HG03280 (cell line): Measurements from ENCODE around the gene RPIA.
A peak's percentile ranks its signal among the peaks of the same experiment; 100 is the strongest.
"Not testable (repeated sequence)": the region's sequence is repeated elsewhere in the genome, so short reads cannot be mapped to it uniquely, and the experiment has no call there.

Experiments used
- ATAC-seq: cut with Tn5 transposase; IDR thresholded peaks from one replicate; pipeline ENCODE4 v1.9.1; 2021; ENCODE audit warnings: mild to moderate bottlenecking, moderate library complexity; ENCODE audit not compliant: unreplicated experiment

Gene RPIA

DNA sequence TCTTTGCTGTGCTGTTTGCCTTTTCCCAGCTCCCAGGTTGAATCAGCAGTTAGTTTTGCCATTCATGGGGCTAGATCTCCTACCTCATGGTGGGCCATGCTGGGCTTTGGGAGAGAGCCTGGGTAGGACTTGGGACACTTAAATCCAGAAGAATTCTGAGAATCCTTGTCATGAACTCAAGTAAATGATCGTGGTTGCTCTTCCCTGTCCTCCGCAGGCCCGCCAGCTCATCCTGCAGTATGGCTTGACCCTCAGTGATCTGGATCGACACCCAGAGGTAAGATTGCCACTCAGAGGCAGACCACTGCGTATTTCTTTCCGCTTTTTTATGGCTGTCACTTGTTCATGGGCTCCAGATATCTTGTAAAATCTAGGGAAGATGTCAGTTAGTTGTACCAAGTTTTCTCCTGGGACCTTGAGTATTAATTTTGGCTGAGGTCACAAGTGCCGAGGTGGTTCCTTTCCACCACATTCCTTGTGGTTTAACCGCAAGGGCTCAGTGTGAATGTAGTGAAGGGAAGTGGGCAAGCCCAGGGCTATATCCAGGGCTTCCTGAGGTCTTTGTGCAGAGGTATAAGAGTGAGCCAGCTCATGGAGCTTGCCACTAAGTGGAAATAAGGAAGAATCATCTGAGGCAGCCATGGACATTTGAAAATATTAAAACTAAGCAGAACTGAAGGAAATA is 37.7 kb downstream of the RPIA start:
- no peak for ATAC-seq

DNA sequence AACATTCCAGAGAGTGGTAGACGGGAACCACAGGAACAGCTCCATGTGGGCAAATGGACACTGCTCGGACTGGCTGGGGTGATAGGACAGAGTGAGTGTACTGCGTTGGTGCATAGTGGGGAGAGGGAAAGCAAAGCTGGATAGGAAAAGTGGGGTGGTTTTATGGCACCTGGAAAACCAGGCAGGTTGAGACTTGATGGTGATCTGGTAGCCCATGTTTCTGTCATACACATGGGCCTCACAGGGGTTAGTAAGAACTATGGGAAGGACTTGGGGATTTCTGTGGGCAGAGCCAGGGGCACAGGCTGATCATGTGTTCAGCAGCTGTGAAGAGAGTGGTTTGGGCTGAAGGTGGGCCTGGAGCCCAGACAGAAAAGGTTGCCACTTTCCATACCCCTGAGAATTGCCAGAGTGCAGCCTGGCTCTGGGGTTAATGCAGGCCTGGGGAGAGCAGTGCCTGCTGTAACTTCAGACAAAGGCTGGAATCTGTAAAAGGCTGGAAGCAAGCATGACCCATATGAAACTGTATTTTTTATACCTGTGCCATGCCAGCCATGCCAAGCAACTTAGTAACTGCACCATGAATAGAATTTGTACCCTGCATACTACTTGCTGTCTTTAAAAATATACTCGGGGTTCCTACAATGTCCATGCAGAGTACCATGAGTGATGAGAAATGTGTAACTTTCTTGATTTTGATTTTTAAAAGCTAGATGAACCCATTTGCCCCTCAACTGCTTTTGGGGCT is 41.9 kb downstream of the RPIA start:
- ATAC-seq = no peak

DNA sequence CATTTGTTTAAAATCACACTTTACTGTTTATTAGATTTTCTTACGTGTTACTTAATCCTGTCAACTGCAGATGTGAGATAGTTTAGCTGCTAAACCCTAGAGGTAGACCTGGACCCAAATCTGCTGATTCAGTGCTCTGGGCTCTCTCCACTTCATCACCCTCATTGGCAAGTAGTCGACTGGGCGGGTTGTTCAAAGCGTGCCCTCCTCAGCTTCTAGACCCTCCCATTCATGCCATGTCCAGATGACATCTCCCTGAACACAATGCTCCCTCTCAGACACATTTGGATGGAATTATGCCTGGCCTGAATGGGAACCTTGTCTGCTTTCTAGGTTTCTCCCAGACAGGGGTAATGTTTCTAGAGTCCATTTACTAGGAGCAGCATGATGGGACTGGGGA is 43.7 kb downstream of the RPIA start:
- no peak for ATAC-seq

DNA sequence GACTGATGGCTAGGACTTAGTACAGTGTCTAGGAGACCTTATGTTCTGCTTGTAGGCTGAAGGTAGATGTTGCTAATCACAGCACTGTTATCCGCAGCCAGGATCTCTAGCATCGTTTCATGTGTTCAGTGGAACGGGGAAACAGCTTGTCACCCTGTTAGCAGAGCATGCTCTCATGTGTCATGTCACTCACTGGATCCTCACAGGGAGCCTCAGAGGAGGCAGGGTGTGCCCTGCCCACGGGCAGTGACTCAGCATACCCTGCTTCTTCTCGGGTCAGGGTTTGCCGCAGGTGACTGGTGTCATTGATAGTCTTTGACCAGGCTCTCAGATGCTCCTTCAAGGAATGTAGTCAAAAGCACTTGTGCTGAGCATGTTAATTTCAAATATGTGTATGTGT is 44.4 kb downstream of the RPIA start:
- no peak for ATAC-seq

DNA sequence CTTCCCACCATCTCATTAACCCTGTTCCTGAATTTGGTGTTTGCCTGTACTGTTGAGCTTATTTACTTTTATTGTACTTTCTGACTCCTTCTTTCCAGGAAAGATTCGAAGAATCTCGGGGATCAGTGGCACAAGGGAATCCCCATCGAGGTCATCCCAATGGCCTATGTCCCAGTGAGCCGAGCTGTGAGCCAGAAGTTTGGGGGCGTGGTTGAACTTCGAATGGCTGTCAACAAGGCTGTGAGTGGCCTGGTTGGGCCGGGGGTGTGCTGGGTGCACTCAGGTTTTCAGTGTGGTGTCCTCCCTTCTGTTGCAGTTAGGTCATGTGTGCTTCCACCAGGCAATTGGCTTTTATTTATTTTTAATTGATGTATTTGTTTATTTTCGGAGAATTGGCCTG is 45.0 kb downstream of the RPIA start:
- ATAC-seq = no peak

DNA sequence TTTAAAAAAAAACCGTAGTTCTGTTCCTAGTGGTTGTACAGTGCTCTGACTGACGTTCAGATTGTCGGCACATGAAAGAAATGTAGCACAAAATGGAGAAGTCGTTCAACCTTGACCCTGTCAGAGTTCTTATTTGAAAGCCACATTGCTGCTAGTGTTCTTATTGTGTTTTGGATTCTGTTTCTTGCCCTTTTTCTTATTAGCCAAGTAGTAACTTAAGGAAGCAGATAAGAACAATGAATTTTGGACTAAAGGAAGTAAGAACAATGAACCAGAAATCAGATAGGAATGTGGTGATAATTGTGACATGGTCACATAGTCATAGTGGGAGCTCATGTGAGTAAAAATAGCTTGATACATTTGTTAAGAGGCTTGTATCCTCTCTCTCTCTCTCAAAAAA is 45.9 kb downstream of the RPIA start:
- ATAC-seq = no peak

DNA sequence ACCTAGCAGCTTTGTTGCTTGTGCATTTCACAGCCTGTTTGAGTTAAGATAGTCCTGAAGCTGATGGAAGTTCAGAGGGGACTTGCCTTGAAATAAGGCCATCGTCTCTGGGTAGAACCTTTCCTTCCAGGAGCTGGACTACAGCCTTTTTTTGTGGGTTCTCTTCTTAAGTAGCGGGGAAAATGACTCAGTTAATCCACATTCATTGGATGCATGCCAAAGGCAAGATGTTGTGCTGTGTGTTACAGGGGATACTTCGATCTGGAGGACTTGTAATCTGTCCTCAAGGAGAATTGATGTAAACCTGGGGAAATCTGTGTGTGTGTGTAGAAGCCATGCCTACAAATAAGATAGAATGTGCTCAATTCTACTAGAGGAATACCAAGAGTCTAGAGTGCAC is 46.8 kb downstream of the RPIA start:
- no peak for ATAC-seq

DNA sequence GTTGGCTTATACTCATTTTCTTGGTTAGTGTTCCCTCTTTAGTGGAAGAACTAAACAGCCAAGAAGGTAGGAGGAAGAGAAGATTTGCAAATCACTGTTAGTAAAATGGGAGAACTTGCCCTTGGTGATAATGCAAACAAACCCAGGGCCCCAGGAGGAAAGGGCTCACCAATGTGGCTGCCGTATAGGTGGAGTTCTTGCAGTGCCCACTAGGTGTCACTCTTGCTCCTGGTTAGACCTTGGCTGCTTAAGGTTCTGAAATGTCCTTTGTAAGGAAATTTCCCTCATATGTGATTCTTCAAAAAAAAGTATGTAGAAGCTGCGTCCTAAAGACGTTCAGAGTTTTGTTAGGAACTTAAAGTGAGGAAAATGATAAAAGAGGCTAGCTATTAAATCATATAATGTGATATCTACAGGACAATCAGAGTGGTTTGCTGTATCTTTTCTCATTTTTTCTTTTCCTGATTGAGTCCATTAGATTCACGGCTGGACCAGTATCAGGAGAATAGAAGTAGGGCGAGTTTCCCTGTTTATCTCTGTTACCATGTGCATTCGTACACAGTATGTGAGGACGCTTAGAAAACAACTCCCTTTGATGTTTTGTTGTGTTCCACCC is 48.6 kb downstream of the RPIA start:
- ATAC-seq = peak; percentile 80

DNA sequence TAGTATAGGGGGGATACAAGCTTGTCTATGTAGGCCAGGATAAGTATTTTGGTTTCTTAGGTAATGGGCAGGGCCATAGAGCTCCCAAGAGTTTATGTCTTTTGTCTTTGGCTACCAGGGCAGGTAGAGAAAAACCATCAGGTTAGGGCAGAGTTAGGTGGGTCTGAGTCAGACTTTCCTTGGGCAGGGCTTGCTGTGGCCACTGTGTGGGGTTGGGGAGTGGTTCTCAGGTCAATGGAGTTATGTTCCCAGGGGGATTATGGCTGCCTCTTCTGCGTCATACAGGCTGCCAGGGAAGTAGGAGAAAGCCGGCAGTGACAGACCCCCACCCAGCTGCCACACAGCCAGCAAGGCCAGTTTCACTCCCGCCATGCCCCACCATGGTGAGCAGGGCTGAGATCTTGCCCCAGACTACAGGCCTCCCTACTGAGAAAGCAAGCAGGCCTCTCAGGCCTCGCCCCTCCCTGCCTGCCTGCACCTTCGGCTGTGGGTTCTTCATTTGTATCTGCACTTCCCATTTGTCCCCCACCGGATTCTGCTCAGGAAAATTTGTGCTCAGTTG is 55.5 kb downstream of the RPIA start:
- ATAC-seq = no peak

DNA sequence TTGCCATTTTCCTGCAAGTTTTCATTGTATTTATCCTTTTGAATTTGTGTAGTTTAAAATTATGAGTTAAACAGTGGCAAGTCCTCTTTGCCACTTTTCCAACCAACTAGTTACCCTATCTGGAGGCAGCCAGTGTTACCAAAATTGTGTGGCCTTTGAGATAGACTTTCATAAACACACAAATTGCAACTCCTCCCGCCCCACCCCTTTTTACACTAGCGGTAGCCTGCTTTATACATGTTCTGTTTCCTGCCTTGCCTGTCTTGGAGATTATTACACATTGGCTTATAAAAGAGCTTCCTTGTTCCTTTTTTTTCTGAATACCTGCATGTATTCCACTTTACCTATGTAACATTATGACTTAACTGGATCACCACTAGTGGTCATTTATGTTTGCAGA is 56.5 kb downstream of the RPIA start:
- ATAC-seq = no peak

DNA sequence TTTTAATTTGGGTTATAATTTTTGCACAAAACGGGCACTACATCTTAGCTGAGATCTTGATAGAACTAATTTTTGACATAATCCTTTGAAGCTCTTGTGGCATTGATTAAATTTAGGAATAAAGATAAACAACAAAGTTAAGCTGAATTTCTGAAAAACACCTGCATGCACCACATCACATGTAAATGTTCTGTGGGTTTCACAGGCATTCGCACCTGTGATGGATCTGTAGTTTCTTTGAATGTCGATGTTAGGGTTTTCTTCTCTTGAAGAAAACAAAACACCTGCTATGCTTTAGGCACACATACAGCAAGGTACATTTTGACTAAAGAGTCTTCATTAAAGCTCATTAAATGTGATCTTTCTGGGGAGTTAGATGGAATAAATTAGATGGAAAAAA is 60.3 kb downstream of the RPIA start:
- no peak for ATAC-seq

DNA sequence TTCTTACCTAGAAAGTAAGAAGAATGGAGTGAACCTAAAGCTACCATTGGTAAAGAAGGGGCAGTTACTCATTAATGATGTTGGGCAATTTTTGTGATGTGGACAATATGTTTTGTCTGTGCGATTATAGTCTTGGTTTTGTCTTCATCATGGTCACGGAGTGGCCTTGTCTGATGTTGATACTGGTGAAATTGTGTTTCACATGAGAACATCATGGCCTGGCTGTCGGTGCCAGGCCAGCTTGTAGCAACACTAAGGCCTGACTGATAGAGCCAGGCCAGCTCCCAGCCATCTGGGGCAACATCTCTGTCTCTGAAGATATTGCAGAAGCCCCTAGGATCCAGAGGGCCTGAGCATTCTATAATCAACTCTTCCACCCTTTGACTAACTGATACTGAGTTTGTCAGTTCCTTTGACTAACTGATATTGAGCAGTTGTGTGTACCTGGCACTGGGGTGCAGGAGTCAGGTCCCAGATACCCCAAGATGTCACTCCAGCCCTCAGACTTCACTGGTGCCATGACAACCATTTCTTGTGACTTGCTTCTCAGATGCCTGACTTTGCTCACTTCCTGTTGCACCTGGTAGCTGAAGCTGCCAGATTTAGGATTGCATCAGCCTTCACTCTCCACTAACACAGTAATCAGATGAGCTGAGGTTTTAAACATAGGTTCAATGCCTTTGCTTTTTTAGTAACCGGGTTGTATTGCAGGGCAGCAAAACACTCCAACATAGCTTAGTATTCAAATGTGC is 62.5 kb downstream of the RPIA start:
- peak; percentile 95 for ATAC-seq

DNA sequence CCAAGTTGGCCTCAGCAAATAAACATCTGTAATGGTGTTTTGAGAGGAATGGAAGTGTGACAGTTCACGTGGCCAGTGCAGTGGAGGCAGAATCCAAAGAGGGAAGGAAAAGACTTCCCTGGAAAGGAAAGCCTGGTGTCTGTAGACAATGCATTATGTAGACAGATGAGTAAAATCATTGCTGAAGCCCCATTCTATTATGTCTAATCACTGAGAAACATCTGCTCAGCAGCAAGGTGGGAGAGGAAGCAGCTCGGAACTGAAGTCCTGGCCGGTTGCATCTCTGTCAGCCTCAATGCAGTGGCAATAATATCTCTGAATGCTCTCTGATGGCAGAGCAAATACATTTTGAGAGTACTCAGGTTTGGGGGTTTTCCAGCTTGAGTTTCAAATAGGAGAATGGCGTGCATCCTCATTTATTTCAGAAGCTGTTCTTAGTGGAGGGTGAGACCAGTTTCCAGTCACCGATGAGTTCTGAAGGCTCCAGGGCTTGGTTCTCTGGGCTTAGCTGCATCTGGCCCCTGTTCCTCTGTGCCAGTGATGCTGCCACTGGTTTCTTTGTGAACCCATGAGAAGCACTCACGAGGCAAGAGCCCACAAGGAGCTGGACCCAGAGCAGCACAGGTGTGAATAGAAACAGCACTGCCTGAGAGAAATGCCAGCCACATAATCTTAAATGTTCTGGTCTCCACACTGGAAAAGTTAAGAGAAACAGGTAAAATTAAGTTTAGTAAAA is 63.3 kb downstream of the RPIA start:
- ATAC-seq = peak; percentile 17

DNA sequence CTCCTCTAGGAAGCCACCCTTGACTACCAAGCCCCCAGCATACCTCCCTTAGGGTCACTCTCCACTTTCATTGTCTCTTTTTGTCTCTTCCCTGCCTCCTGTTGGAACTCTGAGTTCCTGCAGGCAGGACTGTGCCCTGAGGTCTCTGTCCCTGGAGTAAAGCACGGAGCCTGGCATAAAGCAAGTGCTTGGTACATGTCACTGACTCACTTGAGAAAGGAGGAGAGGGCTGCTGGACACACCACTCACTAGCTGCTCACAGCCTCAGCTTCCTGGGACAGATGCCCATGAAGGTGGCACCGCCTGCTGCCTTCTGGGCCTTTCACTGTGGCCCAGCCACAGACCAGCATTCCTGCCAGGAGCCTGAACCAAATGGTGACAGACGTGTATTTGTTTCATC is 64.4 kb downstream of the RPIA start:
- ATAC-seq = no peak

DNA sequence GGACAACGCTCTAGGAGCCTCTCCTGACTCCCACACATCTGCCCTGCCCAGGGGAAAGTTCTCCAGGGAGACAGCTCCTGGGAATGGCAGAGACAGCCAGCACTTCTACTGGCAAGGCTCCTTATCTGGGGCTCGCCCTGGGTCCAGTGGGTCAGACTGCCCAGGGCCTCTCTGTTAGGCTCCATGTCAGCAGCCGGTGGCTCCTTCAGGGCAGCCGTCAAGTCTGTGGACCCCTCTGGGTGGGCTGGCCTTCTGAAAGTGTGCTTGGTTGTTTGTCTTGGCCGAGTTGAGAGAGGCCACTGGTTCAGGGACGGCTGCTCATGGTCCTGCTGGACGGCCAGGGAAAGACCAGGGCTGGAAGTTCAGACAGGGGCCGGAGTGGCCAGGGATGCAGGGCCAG is 65.6 kb downstream of the RPIA start:
- ATAC-seq = no peak

DNA sequence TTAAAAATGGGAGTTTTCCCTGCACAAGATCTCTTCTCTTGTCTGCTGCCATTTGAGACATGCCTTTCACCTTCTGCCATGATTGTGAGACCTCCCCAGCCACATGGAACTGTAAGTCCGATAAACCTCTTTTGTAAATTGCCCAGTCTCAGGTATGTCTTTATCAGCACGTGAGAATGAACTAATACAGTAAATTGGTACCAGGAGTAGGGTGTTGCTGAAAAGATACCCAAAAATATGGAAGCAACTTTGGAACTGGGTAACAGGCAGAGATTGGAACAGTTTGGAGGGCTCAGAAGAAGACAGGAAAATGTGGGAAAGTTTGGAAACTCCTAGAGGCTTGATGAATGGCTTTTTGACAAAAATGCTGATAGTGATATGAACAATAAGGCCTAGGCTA is 67.2 kb downstream of the RPIA start:
- ATAC-seq = not testable (repeated sequence)

DNA sequence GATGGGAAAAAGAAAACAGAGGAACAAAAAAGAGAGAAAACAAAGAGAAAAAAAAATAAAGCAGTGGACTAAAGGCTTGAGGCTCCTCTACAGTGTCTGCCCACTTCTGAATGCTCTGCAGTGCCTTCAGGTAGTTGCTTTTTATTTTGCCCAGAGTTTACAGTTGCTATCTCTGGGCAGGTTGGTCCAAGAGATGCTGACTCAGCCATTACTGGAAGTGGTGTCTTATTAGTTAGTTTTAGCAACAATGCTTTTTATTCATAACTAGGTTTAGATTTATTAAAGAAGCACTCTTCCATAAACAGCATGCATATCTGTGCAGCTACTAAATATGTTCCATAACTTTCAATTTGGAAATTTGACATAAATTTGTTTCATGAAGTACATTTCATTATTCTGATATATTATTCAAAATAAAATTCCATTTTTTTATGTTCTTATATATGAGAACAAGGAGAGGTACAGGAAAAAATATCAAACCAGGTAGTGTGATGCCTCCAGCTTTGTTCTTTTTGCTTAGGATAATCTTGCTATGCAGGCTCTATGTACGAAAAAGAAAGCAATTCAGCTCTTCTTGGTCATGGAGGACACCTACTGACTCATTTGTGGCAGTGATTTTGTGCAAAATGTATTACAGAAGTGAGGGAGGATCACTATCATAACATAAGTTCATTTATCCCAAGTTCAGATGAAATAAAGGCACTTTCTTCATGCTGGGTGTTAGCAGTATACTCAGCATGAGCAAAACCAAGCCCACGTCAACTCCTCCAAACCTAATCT is 69.5 kb downstream of the RPIA start:
- ATAC-seq = no peak

DNA sequence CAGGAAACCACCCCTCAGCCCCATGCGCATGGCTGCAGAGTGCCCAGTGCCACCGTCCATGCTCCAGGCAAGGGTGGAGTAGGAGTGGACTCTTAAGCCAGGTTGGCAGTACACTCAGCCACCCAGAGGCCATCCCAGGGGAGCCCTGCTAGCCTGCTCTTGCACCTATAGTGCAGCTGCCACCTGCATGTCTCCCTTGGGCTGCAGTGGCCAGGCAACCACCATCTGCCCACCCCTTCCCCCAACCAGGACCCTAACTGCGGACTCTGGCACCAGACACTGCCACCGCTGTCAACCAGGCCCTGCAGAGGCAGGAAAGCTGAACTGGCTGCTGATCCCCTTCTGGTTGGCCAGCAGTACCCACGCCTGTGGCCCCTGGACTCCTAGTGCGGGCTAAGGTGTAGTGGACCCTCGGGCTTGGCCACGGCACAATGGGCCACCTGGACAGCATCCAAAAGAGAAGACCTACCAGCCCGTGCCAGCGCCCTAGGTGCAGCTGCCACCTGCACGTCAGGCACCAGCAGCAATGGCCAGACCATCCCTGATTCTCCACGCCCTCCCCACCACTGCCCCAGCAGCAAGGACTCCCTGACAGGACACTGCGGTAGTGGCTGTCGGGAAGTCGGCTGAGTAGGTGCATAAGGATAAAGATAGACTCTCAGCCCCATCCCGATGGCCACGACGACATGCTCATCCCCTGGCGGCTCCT is 72.8 kb downstream of the RPIA start:
- no peak for ATAC-seq

DNA sequence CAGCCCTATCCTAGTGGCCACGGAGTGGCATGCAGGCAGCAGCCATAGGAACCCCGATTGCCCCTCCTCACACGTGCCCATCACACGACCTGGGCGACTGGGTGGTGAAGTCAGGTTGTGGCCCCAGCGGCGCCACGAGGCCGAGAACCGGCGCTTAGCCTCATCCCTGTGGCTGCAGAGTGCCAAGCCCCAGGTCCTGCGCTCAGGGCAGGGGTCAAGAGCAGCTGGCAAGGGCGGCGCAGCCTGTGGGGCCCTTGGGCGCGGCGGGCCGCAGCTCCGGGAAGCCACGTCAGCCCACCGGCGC is 73.3 kb downstream of the RPIA start:
- no peak for ATAC-seq
